HEK293 (cell line): ENCODE data around the gene ARHGEF12.

Experiments used
- CTCF ChIP-seq: fragments of 450-650 bp; formaldehyde crosslinking; IDR thresholded peaks from 2 replicates; pipeline ENCODE4 v1.5.1; 2016; ENCODE audit warnings: missing biosample characterization, missing genetic modification characterization
- KLF7 ChIP-seq: fragments of 450-650 bp; formaldehyde crosslinking; IDR thresholded peaks from 2 replicates; pipeline ENCODE4 v1.5.1; 2016; ENCODE audit warnings: missing biosample characterization, missing genetic modification characterization, borderline replicate concordance
- RBAK ChIP-seq: fragments of 450-650 bp; formaldehyde crosslinking; IDR thresholded peaks from 2 replicates; pipeline ENCODE4 v1.5.1; 2016; ENCODE audit warnings: missing biosample characterization, missing genetic modification characterization
- TCF7L2 ChIP-seq: IDR thresholded peaks from 2 replicates; pipeline ENCODE4 v1.6.1; 2011; ENCODE audit warnings: low read depth, mild to moderate bottlenecking, inconsistent platforms, low read length, moderate library complexity, borderline replicate concordance
- ZFP3 ChIP-seq: fragments of 450-650 bp; formaldehyde crosslinking; IDR thresholded peaks from 2 replicates; pipeline ENCODE4 v1.5.1; 2016; ENCODE audit warnings: low read depth, missing biosample characterization, missing genetic modification characterization
- ZNF174 ChIP-seq: fragments of 450-650 bp; formaldehyde crosslinking; IDR thresholded peaks from 2 replicates; pipeline ENCODE4 v1.5.0; 2017; ENCODE audit warnings: missing biosample characterization, mild to moderate bottlenecking, missing genetic modification characterization
- ZNF510 ChIP-seq: fragments of 450-650 bp; formaldehyde crosslinking; IDR thresholded peaks from 2 replicates; pipeline ENCODE4 v1.5.1; 2018; ENCODE audit warnings: mild to moderate bottlenecking, missing genetic modification characterization, missing biosample characterization; ENCODE audit not compliant: insufficient replicate concordance
- ZNF513 ChIP-seq: fragments of 450-650 bp; IDR thresholded peaks from 2 replicates; pipeline ENCODE4 v1.5.1; 2018; ENCODE audit warnings: missing biosample characterization, missing genetic modification characterization
- ZSCAN30 ChIP-seq: fragments of 450-650 bp; IDR thresholded peaks from 2 replicates; pipeline ENCODE4 v1.5.1; 2018; ENCODE audit warnings: missing biosample characterization, mild to moderate bottlenecking, missing genetic modification characterization, moderate library complexity
- TF ChIP-seq, protein P1 (sequence below): fragments of 450-650 bp; formaldehyde crosslinking; IDR thresholded peaks from 2 replicates; pipeline ENCODE4 v1.5.1; 2016; ENCODE audit warnings: missing biosample characterization, missing genetic modification characterization

GRCh38 chr11:120389693-120390584 is 53.7 kb downstream of the ARHGEF12 start:
- TF ChIP-seq RBAK (tag by site-specific recombination) (no peak), CTCF (tag by site-specific recombination) (no peak), ZNF513 (no peak), KLF7 (tag by site-specific recombination) (no peak), ZNF510 (tag by site-specific recombination) (no peak), TCF7L2 (no peak), ZNF174 (tag by site-specific recombination) (no peak), ZSCAN30 (tag by site-specific recombination) (no peak), ZFP3 (tag by site-specific recombination) (no peak)
- TF ChIP-seq, protein P1, sequence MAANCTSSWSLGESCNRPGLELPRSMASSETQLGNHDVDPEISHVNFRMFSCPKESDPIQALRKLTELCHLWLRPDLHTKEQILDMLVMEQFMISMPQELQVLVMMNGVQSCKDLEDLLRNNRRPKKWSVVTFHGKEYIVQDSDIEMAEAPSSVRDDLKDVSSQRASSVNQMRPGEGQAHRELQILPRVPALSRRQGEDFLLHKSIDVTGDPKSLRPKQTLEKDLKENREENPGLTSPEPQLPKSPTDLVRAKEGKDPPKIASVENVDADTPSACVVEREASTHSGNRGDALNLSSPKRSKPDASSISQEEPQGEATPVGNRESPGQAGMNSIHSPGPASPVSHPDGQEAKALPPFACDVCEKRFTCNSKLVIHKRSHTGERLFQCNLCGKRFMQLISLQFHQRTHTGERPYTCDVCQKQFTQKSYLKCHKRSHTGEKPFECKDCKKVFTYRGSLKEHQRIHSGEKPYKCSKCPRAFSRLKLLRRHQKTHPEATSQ (tag by site-specific recombination): no peak
